Bronchial epithelial cell (primary cell): ENCODE results near the gene PKNOX2. TPM values are rescaled to one million over a fixed set of nuclear protein-coding genes. Genes with fewer than 3 reads are reported as not detected.
A peak's percentile ranks its signal among the peaks of the same experiment; 100 is the strongest.

Source experiments
- DNase-seq: peaks from one replicate; pipeline ENCODE4 v3.0.0-alpha.2; 2010; ENCODE audit warnings: low read depth
- FAIRE-seq: peaks from 2 replicates; lab custom pipeline; 2011; peaks lifted over from hg19 to GRCh38; lab: Jason Lieb, UNC
- H3K27me3 ChIP-seq: 2 replicates; pipeline ENCODE4 v1.5.1; 2011; ENCODE audit warnings: low read length; ENCODE audit not compliant: control insufficient read depth, insufficient read depth
- H3K36me3 ChIP-seq: 2 replicates; pipeline ENCODE4 v1.5.1; 2011; ENCODE audit warnings: low read length; ENCODE audit not compliant: control insufficient read depth, insufficient read depth
- H3K4me3 ChIP-seq: 2 replicates; pipeline ENCODE4 v1.5.1; 2011; ENCODE audit warnings: mild to moderate bottlenecking, low read depth, low read length, control low read depth
- total RNA-seq: library from RNA; depleted of rRNA; stranded (reverse); fragments of >200 nt; gene quantifications from 2 replicates; pipeline ENCODE4 v1.2.1, GENCODE V29; 2014
- TF ChIP-seq, protein P1 (sequence below): IDR thresholded peaks from 2 replicates; pipeline ENCODE4 v1.5.1; 2011; ENCODE audit warnings: mild to moderate bottlenecking, moderate library complexity, low read length, control low read depth, inconsistent platforms; ENCODE audit not compliant: insufficient read depth, severe bottlenecking

Gene PKNOX2
- total RNA-seq, 1 donor from 2014 or later: not detected

DNA sequence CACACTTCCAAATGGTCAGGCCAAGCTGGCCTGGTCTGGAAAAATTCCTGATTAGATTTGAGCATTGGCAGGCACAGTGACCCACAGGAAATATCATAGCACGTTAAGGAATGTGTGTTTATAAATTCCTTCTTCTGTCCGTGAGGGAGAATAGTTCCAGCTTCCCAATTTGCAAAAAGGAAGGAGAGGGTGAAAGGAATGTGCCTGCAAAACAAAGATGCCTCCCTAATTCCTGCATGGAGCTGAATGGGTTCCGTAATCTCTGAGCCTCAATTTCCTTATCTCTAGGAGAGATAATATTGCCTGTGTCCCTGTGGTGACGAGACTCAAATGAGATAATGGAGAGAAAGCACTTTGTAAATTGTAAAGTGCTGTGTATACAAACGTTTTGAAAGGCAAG is 226.4 kb downstream of the PKNOX2 start:
- Histone ChIP-seq H3K36me3 (no peaks in the 10 kb centered on the region), H3K4me3 (no peak overlapping the region), H3K27me3 (no peaks in the 10 kb centered on the region)
- no peak for DNase-seq
- TF ChIP-seq, protein P1, sequence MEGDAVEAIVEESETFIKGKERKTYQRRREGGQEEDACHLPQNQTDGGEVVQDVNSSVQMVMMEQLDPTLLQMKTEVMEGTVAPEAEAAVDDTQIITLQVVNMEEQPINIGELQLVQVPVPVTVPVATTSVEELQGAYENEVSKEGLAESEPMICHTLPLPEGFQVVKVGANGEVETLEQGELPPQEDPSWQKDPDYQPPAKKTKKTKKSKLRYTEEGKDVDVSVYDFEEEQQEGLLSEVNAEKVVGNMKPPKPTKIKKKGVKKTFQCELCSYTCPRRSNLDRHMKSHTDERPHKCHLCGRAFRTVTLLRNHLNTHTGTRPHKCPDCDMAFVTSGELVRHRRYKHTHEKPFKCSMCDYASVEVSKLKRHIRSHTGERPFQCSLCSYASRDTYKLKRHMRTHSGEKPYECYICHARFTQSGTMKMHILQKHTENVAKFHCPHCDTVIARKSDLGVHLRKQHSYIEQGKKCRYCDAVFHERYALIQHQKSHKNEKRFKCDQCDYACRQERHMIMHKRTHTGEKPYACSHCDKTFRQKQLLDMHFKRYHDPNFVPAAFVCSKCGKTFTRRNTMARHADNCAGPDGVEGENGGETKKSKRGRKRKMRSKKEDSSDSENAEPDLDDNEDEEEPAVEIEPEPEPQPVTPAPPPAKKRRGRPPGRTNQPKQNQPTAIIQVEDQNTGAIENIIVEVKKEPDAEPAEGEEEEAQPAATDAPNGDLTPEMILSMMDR: no peak
- no peak for FAIRE-seq

GRCh38 chr11:125393331-125393730 is 228.8 kb downstream of the PKNOX2 start:
- DNase-seq: no peak
- H3K4me3 ChIP-seq: no peak overlapping the region
- peak; percentile 23 for FAIRE-seq
- H3K36me3 ChIP-seq: no peaks in the 10 kb centered on the region
- TF ChIP-seq, protein P1: no peak
- no peaks in the 10 kb centered on the region for H3K27me3 ChIP-seq

DNA sequence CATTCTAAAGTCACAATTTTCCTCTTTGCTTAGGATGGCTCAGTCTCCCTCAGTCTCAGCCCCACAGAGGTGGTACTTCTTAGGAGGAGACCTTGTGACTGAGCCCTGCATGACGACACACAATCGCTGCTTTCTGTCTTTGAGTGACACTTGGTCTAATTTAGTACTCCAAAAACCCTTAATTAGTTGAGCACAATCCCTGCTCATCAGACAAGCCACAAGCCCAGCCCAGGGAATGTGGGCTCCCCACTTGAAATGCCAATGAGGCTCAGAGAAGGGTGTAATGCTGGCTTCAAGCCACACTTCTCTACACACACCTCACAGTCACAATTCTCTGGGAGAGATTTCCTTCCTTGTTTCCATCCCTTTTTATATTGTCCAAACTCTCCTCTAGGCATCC is 229.7 kb downstream of the PKNOX2 start:
- DNase-seq: no peak
- FAIRE-seq: peak; percentile 84
- Histone ChIP-seq H3K36me3 (no peaks in the 10 kb centered on the region), H3K27me3 (no peaks in the 10 kb centered on the region), H3K4me3 (no peak overlapping the region)
- TF ChIP-seq, protein P1: no peak

DNA sequence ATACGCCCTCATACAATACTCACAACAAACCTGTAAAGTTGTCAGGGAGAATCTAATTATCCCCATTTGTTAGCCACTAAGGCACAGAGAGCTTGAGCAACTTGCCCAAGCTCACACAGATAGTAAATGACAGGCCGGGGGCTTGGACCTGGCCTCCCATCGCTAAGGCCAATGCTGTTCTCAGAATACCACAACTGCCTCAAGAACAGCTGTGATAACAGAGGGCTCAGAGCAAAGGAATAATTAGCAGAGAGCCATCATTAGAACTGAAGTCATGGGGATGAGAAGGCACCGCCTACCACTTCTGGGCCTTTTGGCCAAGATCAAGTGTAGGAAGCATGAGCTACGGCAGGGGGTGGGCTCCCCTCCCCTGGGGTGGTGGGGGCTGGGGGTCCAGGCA is 232.9 kb downstream of the PKNOX2 start:
- FAIRE-seq: peak; percentile 36
- TF ChIP-seq, protein P1: no peak
- no peaks in the 10 kb centered on the region for H3K27me3 ChIP-seq

DNA sequence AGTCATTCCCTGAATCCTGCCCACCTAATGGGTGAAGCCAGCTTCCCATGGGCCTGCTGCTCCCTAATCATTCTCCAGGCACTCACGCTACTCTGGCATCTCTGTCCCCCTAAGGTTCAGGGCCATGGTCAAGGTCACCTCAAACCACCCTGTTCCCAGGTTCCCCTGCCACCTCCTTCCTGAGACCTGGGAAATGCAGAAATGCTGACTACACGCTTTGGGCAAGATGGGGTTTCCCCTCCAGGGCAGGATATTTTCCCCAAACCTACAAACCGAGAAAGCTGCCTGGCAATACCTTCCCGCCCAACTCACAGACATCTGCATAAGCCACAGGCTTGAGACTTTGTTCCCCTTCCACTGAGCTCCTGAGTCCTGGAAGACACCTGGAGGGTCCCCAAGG is 233.9 kb downstream of the PKNOX2 start:
- DNase-seq (no peak), FAIRE-seq (no peak)
- TF ChIP-seq, protein P1: no peak
- Histone ChIP-seq H3K36me3 (no peaks in the 10 kb centered on the region), H3K27me3 (no peaks in the 10 kb centered on the region), H3K4me3 (no peak overlapping the region)

More for the DNA sequence above, 232.9 kb downstream of the PKNOX2 start:
- no peak overlapping the region for H3K4me3 ChIP-seq
- no peak for DNase-seq
- no peaks in the 10 kb centered on the region for H3K36me3 ChIP-seq

DNA sequence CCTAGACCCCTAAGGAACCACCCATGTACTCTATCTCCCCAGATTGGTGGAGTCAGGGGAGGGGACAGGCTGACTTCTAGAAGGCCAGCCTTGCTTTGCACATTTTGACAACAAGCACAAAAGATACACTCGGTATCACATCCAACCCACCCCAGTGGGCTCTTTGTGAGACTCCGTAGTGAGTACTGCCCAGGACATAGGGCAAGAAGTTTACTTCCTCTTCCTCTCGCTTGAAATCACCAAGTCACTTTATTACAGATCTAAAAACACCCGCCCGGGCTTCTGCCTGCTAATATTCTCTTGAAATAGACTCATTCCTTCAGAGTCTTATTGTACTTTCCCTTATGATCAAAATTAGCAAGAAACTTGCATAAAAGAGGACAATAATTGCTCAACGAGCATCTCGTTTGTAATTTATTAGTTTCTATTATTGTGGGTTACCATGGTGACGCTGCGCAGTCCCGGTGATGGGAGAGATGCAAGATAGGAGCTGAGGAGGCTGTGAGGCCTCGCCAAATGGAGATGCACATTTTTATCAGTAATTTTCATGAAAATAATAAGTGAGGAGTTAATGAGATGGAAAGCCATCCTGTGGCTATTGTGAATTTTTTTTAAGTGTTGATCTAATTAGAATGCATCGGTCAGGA is 234.6 kb downstream of the PKNOX2 start:
- TF ChIP-seq, protein P1: no peak
- Histone ChIP-seq H3K36me3 (no peaks in the 10 kb centered on the region), H3K27me3 (peaks cover under 1% of the 10 kb centered on the region), H3K4me3 (no peak overlapping the region)
- no peak for FAIRE-seq
- DNase-seq: no peak
